ENCODE data around the gene CRIM1.

Gene CRIM1

GRCh38 chr2:36555789-36556188 lies 200.2 kb downstream of the CRIM1 start:
- Mint-ChIP-seq H3K36me3 (ENCODE audit: low read depth) (peaks cover 68% of the 10 kb centered on the region), H3K4me3 (no peak overlapping the region), H3K9me3 (no peaks in the 10 kb centered on the region), H3K4me1 (ENCODE audit: low read depth) (no peaks in the 10 kb centered on the region), H3K27ac (no peak overlapping the region), H3K27me3 (no peaks in the 10 kb centered on the region)
- no peak for DNase-seq

GRCh38 chr2:36556842-36557241 lies 201.3 kb downstream of the CRIM1 start:
- H3K27ac Mint-ChIP-seq = no peak overlapping the region
- no peak for DNase-seq
- no peak overlapping the region for H3K4me3 Mint-ChIP-seq
- peaks cover 68% of the 10 kb centered on the region for H3K36me3 Mint-ChIP-seq (ENCODE audit: low read depth)
- H3K4me1 Mint-ChIP-seq (ENCODE audit: low read depth) = peaks cover 5% of the 10 kb centered on the region
- no peaks in the 10 kb centered on the region for H3K27me3 Mint-ChIP-seq
- no peaks in the 10 kb centered on the region for H3K9me3 Mint-ChIP-seq

- DNase-seq = no peak
- H3K27me3 Mint-ChIP-seq = no peaks in the 10 kb centered on the region
- no peaks in the 10 kb centered on the region for H3K9me3 Mint-ChIP-seq
- H3K4me1 Mint-ChIP-seq (ENCODE audit: low read depth) = peaks cover 13% of the 10 kb centered on the region
- no peak overlapping the region for H3K27ac Mint-ChIP-seq
- no peak overlapping the region for H3K4me3 Mint-ChIP-seq
- peaks cover 56% of the 10 kb centered on the region for H3K36me3 Mint-ChIP-seq (ENCODE audit: low read depth)
These were observed 203.8 kb downstream of the CRIM1 start for GRCh38 chr2:36559221-36559942.

DNA sequence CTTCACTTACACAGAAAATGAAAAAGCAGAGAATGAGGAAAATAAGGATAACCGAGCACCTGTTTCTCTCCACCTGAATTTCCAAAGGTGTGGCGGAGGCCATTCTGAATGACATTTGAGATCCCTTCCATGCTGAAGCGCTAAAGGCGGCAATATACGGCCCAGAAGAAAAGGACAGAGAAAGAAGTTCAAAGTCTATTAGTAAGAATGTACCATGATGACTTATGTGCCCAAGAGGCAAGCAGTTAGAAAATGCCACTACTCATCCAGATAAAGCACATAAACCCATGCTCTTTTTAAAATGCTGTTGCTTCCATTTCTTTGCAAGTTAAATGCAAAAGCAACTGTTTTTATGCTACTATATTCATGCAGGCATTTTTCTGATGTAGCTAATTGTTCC lies 205.1 kb downstream of the CRIM1 start:
- H3K9me3 Mint-ChIP-seq = no peaks in the 10 kb centered on the region
- peaks cover 13% of the 10 kb centered on the region for H3K4me1 Mint-ChIP-seq (ENCODE audit: low read depth)
- no peaks in the 10 kb centered on the region for H3K27me3 Mint-ChIP-seq
- no peak for DNase-seq
- H3K4me3 Mint-ChIP-seq = no peak overlapping the region
- peaks cover 59% of the 10 kb centered on the region for H3K36me3 Mint-ChIP-seq (ENCODE audit: low read depth)
- H3K27ac Mint-ChIP-seq = no peak overlapping the region

GRCh38 chr2:36561237-36561944 lies 205.8 kb downstream of the CRIM1 start:
- no peak for DNase-seq
- no peaks in the 10 kb centered on the region for H3K9me3 Mint-ChIP-seq
- peaks cover 13% of the 10 kb centered on the region for H3K4me1 Mint-ChIP-seq (ENCODE audit: low read depth)
- no peaks in the 10 kb centered on the region for H3K27me3 Mint-ChIP-seq
- peaks cover 60% of the 10 kb centered on the region for H3K36me3 Mint-ChIP-seq (ENCODE audit: low read depth)
- H3K4me3 Mint-ChIP-seq = no peak overlapping the region
- H3K27ac Mint-ChIP-seq = no peak overlapping the region

- Mint-ChIP-seq H3K4me3 (no peak overlapping the region), H3K36me3 (ENCODE audit: low read depth) (peaks cover 68% of the 10 kb centered on the region), H3K9me3 (no peaks in the 10 kb centered on the region), H3K27me3 (no peaks in the 10 kb centered on the region), H3K4me1 (ENCODE audit: low read depth) (peaks cover 13% of the 10 kb centered on the region), H3K27ac (no peak overlapping the region)
- no peak for DNase-seq
These were observed 206.7 kb downstream of the CRIM1 start for GRCh38 chr2:36562240-36562639.

DNA sequence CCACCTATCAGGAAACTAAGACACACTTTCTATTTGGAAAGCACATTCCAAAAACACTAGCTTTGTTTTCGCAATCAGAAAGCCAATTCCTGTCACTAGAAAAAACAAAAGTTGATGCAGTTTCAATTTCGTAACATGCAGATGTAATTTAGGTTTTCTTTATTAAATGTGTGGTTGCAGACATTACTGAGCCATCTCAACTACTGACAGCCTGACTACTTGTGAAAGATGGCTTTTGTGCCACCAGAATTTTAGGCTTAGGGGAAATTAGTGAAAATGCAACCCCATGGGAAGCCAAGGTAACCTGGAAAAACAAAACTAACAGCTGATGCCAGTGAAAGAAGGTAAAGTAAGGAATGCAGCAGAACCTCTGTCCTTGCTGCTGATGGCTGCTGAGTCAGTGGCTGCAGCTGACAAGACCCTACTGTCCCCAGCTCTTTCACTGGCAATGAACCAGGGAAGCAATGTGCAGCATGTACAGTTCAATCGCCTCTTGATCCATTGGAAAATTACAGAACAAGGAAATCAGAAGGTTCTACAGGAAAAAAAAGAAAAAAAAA lies 207.5 kb downstream of the CRIM1 start:
- DNase-seq = no peak
- H3K27ac Mint-ChIP-seq = no peak overlapping the region
- no peaks in the 10 kb centered on the region for H3K27me3 Mint-ChIP-seq
- H3K9me3 Mint-ChIP-seq = no peaks in the 10 kb centered on the region
- H3K36me3 Mint-ChIP-seq (ENCODE audit: low read depth) = peaks cover 74% of the 10 kb centered on the region
- H3K4me1 Mint-ChIP-seq (ENCODE audit: low read depth) = peaks cover 13% of the 10 kb centered on the region
- H3K4me3 Mint-ChIP-seq = no peak overlapping the region

- H3K36me3 Mint-ChIP-seq (ENCODE audit: low read depth) = peaks cover 78% of the 10 kb centered on the region
- no peak for DNase-seq
These were observed 208.9 kb downstream of the CRIM1 start for GRCh38 chr2:36564377-36564930.

GRCh38 chr2:36565712-36566111 lies 210.1 kb downstream of the CRIM1 start:
- no peaks in the 10 kb centered on the region for H3K9me3 Mint-ChIP-seq
- H3K4me3 Mint-ChIP-seq = no peak overlapping the region
- DNase-seq = no peak
- peaks cover 71% of the 10 kb centered on the region for H3K36me3 Mint-ChIP-seq (ENCODE audit: low read depth)
- no peak overlapping the region for H3K27ac Mint-ChIP-seq
- H3K27me3 Mint-ChIP-seq = no peaks in the 10 kb centered on the region
- peaks cover 13% of the 10 kb centered on the region for H3K4me1 Mint-ChIP-seq (ENCODE audit: low read depth)

More at GRCh38 chr2:36564377-36564930, 208.9 kb downstream of the CRIM1 start:
- Mint-ChIP-seq H3K4me1 (ENCODE audit: low read depth) (peaks cover 13% of the 10 kb centered on the region), H3K9me3 (no peaks in the 10 kb centered on the region), H3K27ac (no peak overlapping the region), H3K27me3 (no peaks in the 10 kb centered on the region), H3K4me3 (no peak overlapping the region)

DNA sequence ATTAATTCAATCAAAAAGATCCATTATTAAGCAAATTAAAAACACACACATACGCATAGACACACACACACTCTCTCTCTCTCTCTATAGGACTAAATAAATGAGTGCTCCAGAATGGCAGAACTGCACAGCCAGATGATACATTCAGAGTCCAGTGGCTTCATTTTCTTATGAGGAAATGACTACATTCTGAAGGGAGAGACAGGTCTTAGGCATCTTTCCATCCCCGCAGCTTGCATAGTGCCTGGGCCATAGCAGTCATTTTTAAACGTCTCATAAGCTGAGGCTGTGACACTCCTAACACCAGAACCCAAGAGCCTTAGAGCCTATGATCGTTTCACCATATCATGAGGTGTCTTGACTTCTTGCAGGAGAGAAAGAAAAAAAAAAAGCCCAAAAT lies 211.3 kb downstream of the CRIM1 start:
- H3K9me3 Mint-ChIP-seq = no peaks in the 10 kb centered on the region
- H3K27ac Mint-ChIP-seq = no peak overlapping the region
- no peak for DNase-seq

DNA sequence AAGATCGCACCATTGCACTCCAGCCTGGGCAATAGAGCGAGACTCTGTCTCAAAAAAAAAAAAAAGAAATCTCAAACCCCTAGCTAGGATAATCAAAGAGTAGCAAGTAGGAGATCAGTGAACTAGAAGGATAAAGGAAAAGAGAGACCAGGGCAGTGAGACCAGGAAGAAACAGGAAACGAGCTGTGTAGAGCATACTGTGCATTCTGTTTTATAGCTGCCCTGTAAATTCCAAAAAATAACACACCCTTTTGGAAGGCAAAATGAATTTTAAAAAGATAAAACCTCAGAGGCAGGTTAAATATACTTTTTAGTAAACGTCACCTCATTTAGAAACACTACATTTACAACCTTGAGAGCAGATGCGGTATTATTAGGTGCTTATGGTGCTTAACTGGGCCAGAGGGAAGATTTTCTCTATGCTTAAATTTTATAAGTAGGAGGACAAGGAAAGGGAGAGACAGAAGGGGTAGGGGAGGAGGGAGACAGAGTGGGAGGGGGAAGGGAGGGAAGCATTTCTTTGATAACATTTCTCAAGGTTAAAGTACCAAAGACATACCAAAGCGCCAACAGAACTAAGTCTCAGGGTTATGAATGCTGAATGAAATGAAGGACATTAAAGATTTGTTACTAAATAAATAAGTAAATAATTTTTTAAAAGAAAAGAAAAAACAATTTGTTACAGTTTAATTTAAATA lies 212.3 kb downstream of the CRIM1 start:
- no peak overlapping the region for H3K27ac Mint-ChIP-seq
- H3K36me3 Mint-ChIP-seq (ENCODE audit: low read depth) = peaks cover 78% of the 10 kb centered on the region
- DNase-seq = no peak
- H3K27me3 Mint-ChIP-seq = no peaks in the 10 kb centered on the region
- peaks cover 7% of the 10 kb centered on the region for H3K4me1 Mint-ChIP-seq (ENCODE audit: low read depth)
- no peak overlapping the region for H3K4me3 Mint-ChIP-seq
- H3K9me3 Mint-ChIP-seq = no peaks in the 10 kb centered on the region

More for the DNA sequence above, 211.3 kb downstream of the CRIM1 start:
- no peak overlapping the region for H3K4me3 Mint-ChIP-seq
- no peaks in the 10 kb centered on the region for H3K27me3 Mint-ChIP-seq
- peaks cover 9% of the 10 kb centered on the region for H3K4me1 Mint-ChIP-seq (ENCODE audit: low read depth)
- H3K36me3 Mint-ChIP-seq (ENCODE audit: low read depth) = peaks cover 69% of the 10 kb centered on the region

DNA sequence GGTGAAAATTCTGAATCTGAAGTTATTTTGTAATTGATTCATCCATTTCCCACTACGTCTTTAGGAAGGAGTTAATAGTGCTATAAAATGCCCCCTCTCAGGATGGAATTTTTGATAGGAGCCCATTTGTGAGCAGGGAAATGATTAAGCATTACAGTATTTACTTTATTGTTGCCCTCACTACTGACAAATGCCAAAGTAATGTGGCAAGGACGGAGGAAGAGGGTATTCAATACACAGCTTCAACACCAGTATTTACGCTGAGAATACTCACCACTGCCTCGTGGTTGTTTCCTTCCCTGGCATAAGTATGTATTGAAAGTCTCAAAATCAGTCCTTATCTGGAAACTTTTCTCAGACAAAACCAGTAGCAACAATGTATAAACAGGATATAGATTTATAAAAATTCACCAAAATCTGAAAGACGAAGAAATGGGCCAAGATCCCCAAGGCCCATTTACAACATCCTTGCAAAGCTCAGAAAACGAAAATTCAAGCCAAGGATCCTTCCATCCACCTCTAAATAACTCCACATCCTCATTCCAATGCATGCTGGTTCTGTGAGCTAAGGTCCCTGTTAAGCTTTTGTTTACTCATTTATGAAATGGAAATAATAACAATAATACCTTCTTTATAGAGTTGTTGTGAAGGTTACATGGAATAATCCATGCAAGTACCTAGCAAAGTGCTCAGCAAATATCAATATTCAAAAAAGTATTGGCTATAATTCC lies 213.1 kb downstream of the CRIM1 start:
- DNase-seq = no peak
- no peaks in the 10 kb centered on the region for H3K9me3 Mint-ChIP-seq
- H3K36me3 Mint-ChIP-seq (ENCODE audit: low read depth) = peaks cover 81% of the 10 kb centered on the region
- no peak overlapping the region for H3K4me3 Mint-ChIP-seq
- H3K27me3 Mint-ChIP-seq = no peaks in the 10 kb centered on the region
- peaks cover 2% of the 10 kb centered on the region for H3K4me1 Mint-ChIP-seq (ENCODE audit: low read depth)
- H3K27ac Mint-ChIP-seq = no peak overlapping the region

- Mint-ChIP-seq H3K27me3 (no peaks in the 10 kb centered on the region), H3K9me3 (no peaks in the 10 kb centered on the region), H3K27ac (no peak overlapping the region), H3K36me3 (ENCODE audit: low read depth) (peaks cover 81% of the 10 kb centered on the region), H3K4me3 (no peak overlapping the region), H3K4me1 (ENCODE audit: low read depth) (no peaks in the 10 kb centered on the region)
- no peak for DNase-seq
These were observed 213.8 kb downstream of the CRIM1 start for GRCh38 chr2:36569267-36569856.

GRCh38 chr2:36570416-36570815 lies 214.8 kb downstream of the CRIM1 start:
- DNase-seq = no peak
- Mint-ChIP-seq H3K4me3 (no peak overlapping the region), H3K36me3 (ENCODE audit: low read depth) (peaks cover 81% of the 10 kb centered on the region), H3K27ac (no peak overlapping the region), H3K27me3 (no peaks in the 10 kb centered on the region), H3K4me1 (ENCODE audit: low read depth) (no peaks in the 10 kb centered on the region), H3K9me3 (no peaks in the 10 kb centered on the region)

Data from activated T-cell treated with anti-CD3 and anti-CD28 coated beads, Interleukin-2, amount 50 U/mL, for 24 hours (primary cell).